Right forelimb (tissue), 1 donor: ENCODE measurements around the gene TMEM238.

Experiments
- DNase-seq: peaks from one replicate; pipeline ENCODE4 v3.0.0-alpha.2; 2018

The TMEM238 gene

GRCh38 chr19:55354698-55355212, 29.3 kb downstream of the TMEM238 start, which contains the start of gene COX6B2:
COX6B2 (minus strand) TSS chr19:55354719; CDS start chr19:55354521, 198 bp downstream.
- no peak for DNase-seq

DNA sequence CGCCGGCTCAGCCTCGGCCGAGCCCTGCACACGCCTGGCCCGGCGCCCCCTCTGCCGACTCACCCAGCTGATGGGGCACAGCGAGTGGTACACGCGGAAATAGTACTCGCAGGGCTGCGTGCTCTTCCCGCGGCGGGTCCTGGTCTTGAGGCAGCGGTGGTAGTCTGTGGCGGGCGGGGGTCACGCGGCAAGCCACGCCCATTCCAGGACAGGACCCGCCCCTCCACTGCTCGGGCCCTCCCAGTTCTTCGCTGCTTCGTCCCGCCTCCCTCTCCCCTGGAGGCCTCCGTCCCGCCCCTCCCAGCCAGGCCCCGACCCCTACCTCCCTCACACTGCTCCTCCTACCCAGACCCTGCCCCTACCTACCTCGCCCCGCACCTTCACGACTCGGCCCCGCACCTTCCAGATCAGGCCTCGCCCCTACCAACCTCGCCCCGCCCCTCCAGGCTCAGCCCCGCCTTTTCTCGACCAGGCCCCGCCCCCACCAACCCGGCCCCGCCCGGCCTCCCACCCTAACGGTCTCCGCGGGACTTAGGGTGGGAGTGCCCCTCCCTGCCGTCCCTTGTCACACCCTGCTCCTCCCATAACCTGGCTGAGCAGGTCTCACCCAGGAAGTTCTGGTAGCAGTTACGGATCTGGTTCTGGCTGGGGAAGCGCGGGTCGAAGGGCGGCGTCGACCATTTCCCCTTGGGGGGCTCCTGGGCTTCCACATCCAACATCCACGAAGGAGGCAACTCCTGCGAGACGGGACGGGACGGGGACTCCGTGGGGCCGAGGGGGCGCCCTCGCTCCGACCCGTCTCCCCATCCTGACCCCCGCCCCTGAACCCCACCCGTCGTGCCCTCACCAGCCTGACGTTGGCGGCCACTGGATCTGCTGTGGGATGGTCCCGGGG, 30.0 kb downstream of the TMEM238 start:
- no peak for DNase-seq

GRCh38 chr19:55353356-55353802, 30.7 kb downstream of the TMEM238 start:
- DNase-seq, result no peak

DNA sequence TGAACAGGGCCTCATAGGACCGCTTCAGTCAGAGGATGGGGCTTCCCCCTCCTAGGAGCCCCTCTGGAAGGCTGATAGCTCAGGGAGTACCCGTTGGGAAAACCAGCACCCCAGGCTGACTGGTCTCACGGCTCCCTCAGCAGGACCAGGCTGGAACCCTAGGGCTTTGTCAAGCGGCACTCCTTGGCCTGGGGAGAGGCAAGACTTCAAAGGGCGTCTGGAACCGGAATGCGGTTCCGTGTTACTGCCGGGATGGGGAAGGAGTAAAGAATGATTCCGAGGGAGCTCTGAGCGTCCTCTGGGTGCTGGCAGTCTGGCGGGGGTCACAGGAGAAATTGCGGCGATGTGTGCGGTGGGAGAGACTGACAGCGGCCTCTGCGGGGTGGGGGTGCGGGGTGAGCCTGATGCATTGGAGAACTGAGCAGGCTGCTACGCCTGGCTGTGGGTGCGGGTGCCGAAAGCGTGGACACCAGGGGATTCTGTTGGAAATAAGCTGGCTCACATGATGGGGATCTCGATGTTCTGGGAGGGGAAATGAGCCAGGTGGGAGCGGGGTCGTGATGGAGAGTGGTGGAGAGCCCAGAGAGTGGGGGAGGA, 31.4 kb downstream of the TMEM238 start:
- no peak for DNase-seq

- DNase-seq, result no peak
Measured at GRCh38 chr19:55352040-55352439, 32.1 kb downstream of the TMEM238 start.

DNA sequence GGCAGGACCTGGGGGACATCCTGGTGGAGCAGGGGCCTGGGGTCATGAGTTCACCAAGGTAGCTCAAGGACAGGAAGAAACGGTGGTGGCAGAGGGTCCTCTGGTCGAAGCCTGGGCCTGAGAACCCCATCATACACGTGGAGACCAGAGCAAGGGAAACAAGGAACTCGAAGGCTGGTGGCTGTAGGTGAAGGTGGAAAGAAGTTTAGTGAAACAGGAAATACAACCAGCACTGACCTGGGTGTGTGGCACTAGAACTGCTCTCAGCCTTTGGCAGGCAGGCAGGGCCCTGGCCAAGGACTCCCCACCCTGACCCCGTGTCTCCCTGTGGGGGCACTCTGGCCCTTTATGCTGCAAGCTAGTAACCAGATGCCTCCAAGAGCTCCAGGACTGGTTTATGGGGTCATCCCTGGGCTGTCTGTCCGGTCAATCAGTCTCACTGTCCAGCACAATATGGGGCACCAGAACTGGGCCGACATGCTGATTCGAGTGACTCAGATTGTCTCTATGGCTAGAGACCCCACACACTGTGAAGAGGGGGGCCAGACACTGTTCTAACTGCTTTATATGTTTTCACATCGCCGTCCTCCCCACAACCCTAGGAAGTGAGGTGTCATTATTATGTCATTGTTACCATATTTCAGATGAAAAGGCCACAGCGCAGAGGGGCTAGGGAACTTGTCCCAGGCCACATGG, 33.3 kb downstream of the TMEM238 start:
- peak; percentile 31 for DNase-seq

- DNase-seq, result peak; percentile 41
Measured at GRCh38 chr19:55348317-55349034, 35.6 kb downstream of the TMEM238 start.

DNA sequence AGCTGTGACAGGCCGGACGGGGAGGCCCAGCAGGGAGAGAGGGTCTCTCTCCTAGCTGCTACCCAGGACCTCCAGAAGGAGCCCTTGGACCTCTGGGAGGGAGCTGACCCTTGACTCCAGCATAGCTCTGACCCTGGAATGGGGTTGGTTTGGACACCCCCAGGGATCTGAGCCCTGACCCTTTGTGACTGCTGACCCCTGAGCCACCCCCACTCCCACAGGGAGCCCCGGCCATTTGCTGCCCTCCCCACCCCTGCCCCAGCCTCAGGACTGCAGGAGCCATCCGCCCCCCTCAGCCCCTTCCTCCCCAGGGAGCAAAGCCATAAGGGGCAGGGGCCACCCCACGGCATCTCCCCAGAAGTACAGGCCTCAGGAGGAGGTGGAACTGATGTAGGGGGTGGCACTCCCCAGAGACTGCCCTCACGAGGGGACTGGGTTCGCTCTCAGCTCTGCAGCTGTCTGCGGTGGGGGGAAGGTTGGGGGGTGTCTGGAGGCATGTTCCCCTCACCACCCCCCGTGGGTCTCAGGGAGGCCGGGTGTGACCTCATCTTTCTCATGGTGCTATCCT, 36.6 kb downstream of the TMEM238 start:
- DNase-seq, result no peak

DNA sequence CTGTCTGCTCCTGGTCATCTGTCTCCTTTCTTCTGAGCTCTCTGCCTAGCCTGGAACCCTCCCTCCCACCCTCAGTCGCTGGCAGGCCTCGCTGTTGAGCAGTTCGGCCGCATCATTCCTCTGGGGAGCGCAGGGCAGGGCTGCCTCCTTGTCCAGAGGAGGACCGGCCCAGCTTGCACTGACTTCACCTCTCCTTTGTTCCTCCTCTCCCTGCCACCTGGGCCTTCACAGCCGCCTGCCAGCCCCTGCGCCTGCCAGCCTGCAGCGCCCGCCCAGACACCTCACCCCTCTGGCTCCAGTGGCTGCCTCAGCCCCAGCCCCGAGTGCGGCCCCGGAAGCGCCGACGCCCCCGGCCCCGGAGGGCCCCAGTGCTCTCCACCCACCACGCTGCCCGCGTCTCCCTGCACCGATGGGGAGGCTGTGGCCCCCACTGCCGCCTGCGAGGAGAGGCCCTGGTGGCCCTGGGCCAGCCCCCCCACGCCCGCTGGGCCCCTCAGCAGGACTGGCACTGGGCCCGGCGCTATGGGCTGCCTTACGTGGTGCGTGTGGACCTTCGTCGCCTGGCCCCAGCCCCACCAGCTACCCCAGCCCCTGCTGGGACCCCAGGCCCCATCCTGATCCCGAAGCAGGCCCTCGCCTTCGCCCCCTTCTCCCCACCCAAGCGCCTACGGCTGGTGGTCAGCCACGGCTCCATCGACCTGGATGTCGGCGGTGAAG, 37.2 kb downstream of the TMEM238 start:
- DNase-seq, result peak; percentile 45

- DNase-seq, result peak; percentile 74
Measured at GRCh38 chr19:55345818-55346724, 38.0 kb downstream of the TMEM238 start.

DNA sequence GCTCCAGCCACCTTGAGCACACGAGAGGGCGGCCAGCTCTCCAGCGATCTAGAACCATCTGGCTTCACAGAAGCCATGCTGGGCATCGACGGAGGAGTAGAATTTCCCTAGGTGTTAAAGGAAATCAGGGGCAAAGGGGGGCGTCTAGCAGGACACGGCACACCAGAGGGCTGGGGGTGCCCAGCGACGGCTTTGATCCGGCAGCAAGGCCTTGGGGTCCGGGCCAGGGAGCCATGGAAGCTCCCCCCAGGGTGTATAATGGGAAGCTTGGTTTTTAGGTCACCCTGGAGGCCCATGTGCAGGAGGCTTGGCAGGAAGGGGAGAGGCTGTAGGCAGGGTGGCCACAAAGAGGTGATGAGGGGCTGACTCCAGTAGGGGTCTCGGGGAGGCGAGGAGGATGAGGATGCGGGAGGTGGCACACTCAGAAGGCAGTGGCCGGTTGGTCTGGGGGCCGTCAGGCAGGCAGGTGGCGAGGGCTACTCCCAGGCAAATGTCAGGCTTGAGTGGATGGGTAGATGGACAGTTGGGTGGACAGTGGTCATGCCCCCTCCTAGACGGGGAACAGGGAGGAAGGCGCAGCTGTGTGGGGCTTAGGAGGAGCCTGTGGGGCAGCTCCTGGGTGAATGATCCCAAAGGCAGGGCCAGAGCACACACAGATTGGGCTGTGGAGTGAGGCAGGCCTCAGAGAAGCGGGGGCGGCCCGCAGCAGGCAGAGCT, 38.8 kb downstream of the TMEM238 start:
- no peak for DNase-seq

GRCh38 chr19:55344444-55344843, 39.6 kb downstream of the TMEM238 start:
- peak; percentile 70 for DNase-seq

DNA sequence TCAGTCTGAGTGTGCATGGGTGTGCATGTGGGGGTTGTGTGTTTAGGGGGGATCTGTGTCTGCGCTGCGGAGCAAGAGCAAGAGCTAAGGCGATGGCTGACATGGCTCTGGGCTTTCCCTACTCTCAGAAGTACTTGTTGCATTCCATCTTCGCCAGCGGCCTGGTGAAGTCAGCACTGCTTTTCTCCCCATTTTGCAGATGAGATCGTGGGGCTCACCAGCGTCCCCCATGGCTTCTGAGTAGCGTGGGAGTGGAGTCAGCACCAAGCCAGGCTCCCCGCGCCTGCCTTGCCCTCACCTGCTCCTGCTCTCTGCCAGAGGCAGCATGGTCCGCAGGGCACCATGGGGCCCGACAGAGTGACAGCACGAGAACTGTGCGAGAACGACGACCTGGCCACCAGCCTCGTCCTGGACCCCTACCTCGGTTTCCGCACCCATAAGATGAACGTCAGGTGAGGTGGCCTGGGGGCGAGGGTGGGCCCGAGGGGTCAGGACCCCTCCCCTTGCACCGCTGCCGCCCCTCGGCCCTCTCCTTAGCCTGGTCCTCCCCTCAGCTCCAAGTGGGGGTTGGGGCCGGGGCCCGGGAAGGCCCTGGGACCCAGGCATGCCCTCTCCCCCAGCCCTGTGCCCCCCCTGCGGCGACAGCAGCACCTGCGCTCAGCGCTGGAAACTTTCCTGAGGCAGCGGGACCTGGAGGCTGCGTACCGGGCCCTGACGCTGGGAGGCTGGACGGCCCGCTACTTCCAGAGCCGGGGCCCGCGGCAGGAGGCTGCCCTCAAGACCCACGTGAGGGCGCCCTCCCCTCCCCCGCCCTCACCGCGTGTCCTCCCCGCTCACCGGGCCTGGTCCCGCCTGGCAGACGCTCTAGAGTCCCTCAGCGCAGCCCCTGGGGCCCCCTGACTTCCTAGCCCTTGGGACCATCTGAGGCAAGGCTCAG, 42.2 kb downstream of the TMEM238 start:
- peak; percentile 40 for DNase-seq

- DNase-seq, result peak; percentile 78
Measured at GRCh38 chr19:55341171-55341588, 42.9 kb downstream of the TMEM238 start.

- peak; percentile 50 for DNase-seq
Measured at GRCh38 chr19:55340784-55341147, 43.3 kb downstream of the TMEM238 start.

DNA sequence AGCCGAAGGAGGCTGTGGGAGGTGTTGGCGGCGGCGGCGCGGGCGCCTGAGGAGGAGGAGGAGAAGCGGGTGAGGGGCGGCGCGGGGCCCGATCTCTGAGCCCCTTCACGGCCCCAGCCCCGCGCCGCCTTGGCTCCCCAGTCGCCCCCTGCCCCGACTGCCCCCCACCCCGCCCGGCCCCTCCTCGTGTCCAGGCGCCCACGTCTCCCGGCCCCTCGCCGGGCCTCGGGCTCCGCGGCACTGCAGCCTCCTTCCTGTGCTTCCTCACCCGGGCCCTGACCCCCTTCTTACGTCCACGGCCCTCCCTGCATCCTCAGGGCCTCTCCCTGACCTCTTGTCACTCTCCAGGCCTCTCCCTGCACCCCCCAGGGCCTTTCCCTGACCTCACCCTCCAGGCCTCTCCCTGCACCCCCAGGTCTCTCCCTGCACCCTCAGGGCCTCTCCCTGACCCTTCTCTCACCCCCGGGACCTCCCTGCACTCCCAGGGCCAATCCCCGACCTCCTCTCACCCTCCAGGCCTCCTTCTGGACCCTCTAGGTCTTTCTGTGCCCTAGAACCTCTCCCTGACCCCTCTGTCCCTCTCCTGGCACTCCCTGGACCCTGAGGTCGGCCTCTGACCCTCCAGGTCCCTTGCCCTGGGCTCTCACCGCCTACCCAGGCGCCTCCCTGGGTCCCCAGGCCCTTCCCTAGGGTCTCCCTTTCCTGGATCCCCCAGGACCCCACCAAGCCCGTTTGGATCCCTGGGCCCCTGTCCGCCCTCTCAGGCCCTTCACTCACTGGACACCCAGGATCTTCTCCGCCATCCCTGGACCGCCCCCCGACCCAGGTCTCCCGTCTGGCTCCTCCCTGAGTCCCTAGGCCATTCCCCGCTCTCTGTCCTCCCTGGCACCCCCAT, 44.0 kb downstream of the TMEM238 start:
- DNase-seq, result peak; percentile 48

DNA sequence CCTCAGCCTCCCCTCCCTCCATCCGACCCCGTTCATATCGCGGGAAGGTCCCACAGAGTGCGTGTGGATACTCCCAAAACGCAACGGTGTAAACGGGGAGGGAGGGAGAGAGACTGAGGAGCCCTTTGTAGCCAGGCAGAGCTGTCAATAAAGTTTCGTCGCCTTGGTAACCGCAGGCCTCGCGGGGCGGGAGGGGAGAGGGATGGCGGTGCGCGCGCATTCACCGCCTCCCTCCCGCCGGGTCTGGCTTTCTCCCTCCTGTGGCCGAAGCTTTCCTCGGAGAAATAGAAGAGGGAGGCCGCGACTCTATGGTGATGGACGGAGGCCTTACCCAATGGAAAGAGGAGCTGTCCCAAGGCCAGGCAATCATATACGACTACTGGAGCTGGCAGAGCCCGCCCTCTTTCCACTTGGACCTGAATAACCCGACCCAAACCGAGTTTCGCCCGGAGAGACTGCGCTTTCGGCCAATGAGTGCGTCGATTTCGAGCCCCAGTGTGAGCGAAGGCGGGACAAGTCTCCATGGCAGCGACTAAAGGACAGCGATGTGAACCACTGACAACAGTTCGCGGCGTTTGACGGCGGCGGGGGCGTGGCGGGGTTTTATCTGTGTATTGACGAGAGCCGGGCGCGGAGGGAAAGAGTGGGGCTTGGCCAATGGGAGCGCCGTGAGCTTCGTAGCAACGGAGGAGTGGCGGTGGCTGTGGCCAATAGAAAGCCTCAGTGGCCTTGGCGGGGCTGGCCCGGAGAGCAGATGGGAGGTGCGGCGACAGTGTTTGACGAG, 44.8 kb downstream of the TMEM238 start, which contains the start of gene KMT5C:
Gene KMT5C (plus strand): TSS at position 772 of the 784 bp plus-strand sequence. CDS start 2,061 bp downstream, outside the sequence.
- peak; percentile 100 for DNase-seq
